Mucosa of stomach (tissue), 1 donor: ENCODE results near the gene SH3PXD2A.
"Not testable (repeated sequence)": the region's sequence is repeated elsewhere in the genome, so short reads cannot be mapped to it uniquely, and the experiment has no call there.

Source experiments
- H3K27me3 ChIP-seq: one replicate; pipeline ENCODE4 v1.7.0; 2013; ENCODE audit warnings: mild to moderate bottlenecking, low read length; ENCODE audit not compliant: control insufficient read depth, insufficient read depth
- H3K36me3 ChIP-seq: one replicate; pipeline ENCODE4 v1.7.0; 2013; ENCODE audit warnings: low read length; ENCODE audit not compliant: control insufficient read depth, insufficient read depth
- H3K4me1 ChIP-seq: one replicate; pipeline ENCODE4 v1.7.0; 2013; ENCODE audit warnings: mild to moderate bottlenecking, low read length; ENCODE audit not compliant: control insufficient read depth, insufficient read depth
- H3K4me3 ChIP-seq: one replicate; pipeline ENCODE4 v1.7.0; 2013; ENCODE audit warnings: low read length
- H3K9ac ChIP-seq: one replicate; pipeline ENCODE4 v1.7.0; 2013; ENCODE audit warnings: mild to moderate bottlenecking, low read length, moderate library complexity
- H3K9me3 ChIP-seq: one replicate; pipeline ENCODE4 v1.7.0; 2013; ENCODE audit warnings: mild to moderate bottlenecking, low read length, moderate library complexity; ENCODE audit not compliant: control insufficient read depth
- donor health status: Pancreatic carcinoma.

The SH3PXD2A gene

DNA sequence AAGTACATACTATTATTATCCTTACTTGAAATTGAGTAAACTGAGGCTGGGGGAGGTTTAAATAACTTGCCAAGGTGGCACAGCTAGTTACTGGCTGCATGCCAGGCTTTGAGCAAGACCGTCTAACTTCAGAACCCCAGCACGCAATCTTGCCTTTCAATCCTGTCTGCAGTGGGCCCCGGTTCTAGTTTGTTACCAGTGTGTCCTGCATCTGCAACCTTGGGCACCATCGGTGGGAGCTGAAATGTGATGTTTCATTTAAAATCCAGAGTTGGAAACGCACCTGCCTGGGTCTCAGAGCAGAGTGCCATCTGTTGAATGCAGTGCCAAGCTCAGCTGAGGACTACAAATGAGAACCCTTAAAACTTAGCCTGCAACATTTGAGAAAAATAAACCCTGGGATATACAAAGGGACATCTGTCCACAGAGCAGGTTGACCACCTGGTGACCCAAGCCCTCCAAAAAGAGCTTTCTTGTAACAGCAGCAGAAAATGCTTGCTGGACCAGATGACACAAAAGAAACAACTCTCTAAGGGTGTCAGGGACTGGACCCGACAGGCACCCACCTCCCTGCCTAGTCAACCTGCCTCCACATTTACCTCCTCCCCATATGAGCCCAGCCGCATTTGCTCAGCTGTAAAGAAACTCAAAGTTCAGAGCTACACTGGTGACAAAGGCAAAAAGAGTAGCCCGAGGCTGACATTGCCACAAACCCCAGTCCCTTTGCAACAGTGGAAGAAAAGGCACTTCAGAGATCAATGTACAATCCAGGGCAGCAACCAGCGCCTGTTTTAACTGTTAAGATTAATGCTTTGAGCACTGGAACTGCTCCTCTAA is 1.7 kb downstream of the SH3PXD2A start:
- Histone ChIP-seq H3K36me3 (no peaks in the 10 kb centered on the region), H3K4me3 (peak overlapping the region; percentile 15), H3K4me1 (peaks cover 70% of the 10 kb centered on the region), H3K27me3 (no peaks in the 10 kb centered on the region), H3K9ac (peak overlapping the region; percentile 80), H3K9me3 (no peaks in the 10 kb centered on the region)

DNA sequence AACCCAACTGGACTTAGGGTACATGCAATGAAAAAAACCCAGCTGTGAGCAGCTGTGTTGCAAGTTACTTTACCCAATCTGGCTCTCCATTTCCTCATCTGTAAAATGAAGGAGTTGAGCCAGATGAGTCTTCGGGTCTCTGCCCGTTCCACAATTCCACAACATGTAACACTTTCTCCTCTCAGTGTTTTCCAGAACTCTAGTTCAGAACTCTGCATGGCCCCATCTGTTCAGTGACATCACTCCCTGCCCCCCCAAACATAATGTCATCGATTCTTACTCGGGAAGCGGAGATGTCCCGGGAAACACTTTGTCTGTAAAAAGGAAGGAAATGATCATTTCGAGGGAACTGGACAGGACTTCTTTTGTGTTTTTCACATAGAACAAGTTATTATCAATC is 2.5 kb downstream of the SH3PXD2A start:
- Histone ChIP-seq H3K4me3 (no peak overlapping the region), H3K9ac (no peak overlapping the region), H3K9me3 (no peaks in the 10 kb centered on the region), H3K27me3 (no peaks in the 10 kb centered on the region), H3K36me3 (no peaks in the 10 kb centered on the region), H3K4me1 (peaks cover 66% of the 10 kb centered on the region)

DNA sequence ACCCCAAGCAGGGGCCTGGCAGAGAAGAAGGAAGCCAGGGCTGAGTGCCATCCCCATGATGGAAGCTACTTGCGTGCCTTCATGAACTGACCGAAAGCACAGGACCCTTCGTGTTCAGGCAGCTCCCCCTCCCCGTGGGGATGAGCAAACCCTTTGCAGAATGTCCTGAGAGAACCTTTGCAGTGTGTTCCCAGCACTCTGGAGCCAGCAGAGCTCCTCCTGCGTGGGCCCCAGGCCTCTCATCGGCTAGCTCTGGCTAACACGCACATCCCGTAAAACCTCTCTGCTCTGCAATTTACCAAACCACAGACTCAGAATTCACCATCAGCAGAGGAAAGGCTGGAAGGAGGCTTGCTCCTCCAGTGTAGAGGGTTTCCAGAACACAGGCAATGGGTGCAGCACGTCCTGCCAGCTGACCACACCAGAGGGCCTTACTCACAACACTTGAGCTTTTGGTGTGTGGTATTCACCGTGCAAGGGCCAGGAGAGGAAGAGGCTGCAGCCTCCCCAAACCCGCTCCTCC is 3.1 kb downstream of the SH3PXD2A start:
- peaks cover 66% of the 10 kb centered on the region for H3K4me1 ChIP-seq
- H3K4me3 ChIP-seq, result no peak overlapping the region
- H3K9me3 ChIP-seq, result no peaks in the 10 kb centered on the region
- no peak overlapping the region for H3K9ac ChIP-seq
- H3K36me3 ChIP-seq, result no peaks in the 10 kb centered on the region
- no peaks in the 10 kb centered on the region for H3K27me3 ChIP-seq

DNA sequence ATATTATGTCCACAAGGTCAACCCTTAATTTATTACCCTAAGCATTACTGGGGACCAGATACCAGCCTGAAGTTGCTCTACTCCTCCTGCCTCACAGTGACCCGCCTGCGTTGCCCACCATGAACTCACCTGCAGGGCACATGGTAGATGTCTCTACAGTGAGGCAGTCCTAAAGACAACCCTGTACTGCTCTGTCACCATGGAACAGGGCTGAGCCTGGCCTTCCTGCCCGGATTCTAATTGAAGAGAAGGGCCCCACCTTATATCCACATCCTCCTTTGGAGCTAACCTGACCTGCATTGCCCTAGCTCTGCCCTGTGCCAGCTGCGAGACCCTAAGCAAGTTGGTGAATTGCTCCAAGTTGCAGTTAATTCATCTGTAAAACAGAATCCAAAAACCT is 4.1 kb downstream of the SH3PXD2A start:
- H3K9ac ChIP-seq, result no peak overlapping the region
- H3K36me3 ChIP-seq, result no peaks in the 10 kb centered on the region
- H3K4me1 ChIP-seq, result peaks cover 72% of the 10 kb centered on the region
- H3K27me3 ChIP-seq, result no peaks in the 10 kb centered on the region
- no peaks in the 10 kb centered on the region for H3K9me3 ChIP-seq
- H3K4me3 ChIP-seq, result no peak overlapping the region

DNA sequence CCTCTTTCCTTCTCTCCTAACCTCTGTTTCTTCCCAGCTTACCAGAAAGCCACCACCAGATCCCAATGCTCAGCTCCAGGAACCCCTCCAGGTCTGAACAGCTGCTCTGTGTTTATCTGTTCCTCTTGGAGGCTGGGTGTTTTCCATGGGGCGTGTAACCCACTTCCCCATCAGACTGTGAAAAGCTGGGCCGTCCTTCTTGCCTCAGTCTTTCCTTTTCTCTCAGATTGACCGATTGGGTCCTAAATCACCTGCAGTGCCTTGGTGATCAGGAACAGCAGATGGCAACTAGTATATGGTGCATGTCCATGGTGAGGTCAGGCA is 4.8 kb downstream of the SH3PXD2A start:
- Histone ChIP-seq H3K9ac (peak overlapping the region; percentile 26), H3K4me1 (peaks cover 73% of the 10 kb centered on the region), H3K9me3 (no peaks in the 10 kb centered on the region), H3K27me3 (no peaks in the 10 kb centered on the region), H3K4me3 (no peak overlapping the region), H3K36me3 (no peaks in the 10 kb centered on the region)

DNA sequence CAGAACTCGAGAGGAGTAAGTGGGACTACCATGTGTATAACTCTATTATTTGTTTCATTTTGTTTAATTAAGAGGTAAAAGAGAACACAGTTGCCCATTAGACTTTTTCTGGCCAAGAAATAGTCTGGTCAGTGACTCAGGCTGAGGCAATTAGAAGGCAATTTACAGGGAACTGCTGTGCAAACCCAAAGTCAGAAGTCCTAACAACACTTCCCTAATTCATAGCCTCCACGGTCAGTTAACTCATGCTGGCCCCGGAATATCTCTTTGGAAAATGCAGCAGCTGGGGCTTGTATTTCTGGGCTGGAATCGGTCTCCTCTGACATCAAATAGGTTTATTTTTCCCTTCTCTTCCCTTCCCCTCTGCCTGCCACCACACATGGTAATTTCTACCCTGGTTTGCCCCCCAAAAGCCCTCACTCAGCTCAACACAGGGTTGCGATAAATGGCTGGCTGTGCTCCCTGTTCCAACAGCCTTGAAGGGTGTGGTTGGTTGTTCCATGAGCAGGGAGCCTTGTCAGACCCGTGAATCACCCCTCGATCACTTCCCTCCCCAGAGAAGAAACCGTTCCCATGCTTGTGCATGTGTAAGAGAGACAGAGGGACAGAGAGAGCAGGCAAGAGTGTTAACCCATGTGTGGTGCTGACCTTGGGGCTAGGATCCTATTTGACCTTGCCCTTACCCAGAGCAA is 5.3 kb downstream of the SH3PXD2A start:
- peak overlapping the region; percentile 26 for H3K9ac ChIP-seq
- H3K9me3 ChIP-seq, result no peaks in the 10 kb centered on the region
- no peak overlapping the region for H3K4me3 ChIP-seq
- H3K4me1 ChIP-seq, result peaks cover 75% of the 10 kb centered on the region
- no peaks in the 10 kb centered on the region for H3K27me3 ChIP-seq
- H3K36me3 ChIP-seq, result no peaks in the 10 kb centered on the region

DNA sequence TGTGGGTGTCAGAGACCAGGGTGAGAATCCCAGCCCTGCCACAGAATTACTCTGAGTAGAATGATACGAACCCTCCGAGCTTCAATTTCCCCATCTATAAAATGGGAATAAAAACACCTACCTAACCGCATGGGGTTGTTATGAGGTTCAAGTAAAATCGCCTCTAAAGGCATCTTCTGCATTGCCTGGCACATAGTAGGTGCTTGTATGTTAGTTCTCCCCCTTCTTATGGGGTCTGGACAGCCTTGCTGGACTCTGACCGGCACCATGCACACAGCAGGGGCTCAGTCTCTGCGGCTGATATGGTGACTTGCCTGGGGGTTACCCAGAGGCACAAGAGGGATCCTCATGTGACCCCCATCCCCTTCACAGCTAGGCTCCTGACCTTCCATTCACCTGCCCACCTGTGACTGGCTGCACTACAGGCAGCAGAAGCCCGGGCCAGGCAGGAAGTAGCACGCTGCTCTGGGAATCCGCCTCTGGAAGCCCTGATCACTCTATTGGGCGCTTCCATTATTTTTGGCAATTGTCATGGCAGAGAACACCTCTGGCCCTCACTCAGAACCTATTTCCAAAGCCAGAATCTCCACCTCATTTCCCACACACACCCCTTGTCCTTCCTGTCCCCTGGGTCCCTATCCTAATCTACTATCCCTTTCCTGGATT is 6.0 kb downstream of the SH3PXD2A start:
- Histone ChIP-seq H3K4me3 (no peak overlapping the region), H3K9ac (peak overlapping the region; percentile 2), H3K27me3 (no peaks in the 10 kb centered on the region), H3K9me3 (no peaks in the 10 kb centered on the region), H3K4me1 (peaks cover 76% of the 10 kb centered on the region), H3K36me3 (no peaks in the 10 kb centered on the region)

DNA sequence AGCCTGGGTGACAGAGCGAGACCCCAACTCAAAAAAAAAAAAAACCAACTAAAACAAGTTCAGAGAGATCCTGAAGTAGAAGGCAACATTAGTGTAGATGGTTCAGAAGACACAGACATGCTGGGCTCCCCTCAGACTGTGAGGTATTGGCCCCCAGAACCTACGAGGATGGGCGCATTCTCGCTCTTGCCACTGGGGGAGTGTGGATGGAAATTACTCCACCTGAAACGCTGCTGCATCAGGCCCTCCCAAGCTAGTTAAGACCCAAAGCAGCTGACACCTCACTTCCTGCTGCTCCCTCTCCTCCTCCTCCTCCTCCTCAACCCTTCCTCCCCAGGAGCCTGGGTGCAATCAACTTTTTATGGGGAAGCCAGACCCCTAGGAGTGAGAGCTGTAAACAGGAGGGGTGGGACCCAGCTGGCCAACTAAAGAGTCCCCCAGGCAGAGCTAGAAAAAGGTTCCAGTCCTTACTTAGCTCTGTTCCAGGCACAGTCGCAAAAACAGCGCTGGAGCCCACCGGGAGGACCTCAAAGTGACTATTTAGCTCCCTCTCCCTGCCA is 7.4 kb downstream of the SH3PXD2A start:
- peaks cover 76% of the 10 kb centered on the region for H3K4me1 ChIP-seq
- no peaks in the 10 kb centered on the region for H3K9me3 ChIP-seq
- no peaks in the 10 kb centered on the region for H3K27me3 ChIP-seq
- no peaks in the 10 kb centered on the region for H3K36me3 ChIP-seq
- no peak overlapping the region for H3K4me3 ChIP-seq
- no peak overlapping the region for H3K9ac ChIP-seq

DNA sequence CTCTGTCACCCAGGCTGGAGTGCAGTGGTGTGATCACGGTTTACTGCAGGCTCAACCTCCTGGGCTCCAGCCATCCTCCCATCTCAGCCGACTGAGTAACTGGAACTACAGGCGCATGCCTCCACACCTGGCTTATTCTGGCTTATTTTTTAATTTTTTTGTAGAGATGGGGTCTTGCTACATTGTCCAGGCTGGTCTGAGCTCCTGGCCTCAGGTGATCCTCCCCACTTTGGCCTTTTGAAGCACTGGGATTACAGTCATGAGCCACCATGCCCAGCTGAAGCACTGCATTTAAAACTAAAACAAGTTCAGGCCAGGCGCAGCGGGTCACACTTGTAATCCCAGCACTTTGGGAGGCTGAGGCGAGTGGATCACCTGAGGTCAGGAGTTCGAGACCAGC is 8.0 kb downstream of the SH3PXD2A start:
- H3K36me3 ChIP-seq, result no peaks in the 10 kb centered on the region
- H3K4me1 ChIP-seq, result peaks cover 72% of the 10 kb centered on the region
- no peak overlapping the region for H3K4me3 ChIP-seq
- H3K9me3 ChIP-seq, result no peaks in the 10 kb centered on the region
- H3K9ac ChIP-seq, result no peak overlapping the region
- no peaks in the 10 kb centered on the region for H3K27me3 ChIP-seq

DNA sequence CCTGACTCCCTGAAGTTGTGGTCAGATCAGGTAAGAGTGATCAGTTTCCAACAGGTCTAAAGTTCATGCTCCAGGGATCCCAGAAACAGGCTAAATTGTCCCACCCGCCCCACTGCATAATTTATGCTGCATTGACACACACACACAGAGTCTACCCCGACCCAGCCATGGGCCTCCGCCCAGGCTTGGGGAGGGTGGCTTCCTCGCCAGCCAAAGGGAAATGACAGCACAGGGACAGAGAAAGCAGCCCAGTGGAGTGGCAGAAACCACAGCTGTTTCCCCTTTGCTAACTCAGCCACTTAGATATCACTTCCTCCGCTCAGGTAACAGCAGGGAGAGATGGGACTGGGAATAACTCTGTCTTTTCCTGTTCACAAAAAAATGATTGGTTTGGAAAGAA is 9.4 kb downstream of the SH3PXD2A start:
- no peaks in the 10 kb centered on the region for H3K36me3 ChIP-seq
- H3K9ac ChIP-seq, result peak overlapping the region; percentile 10
- no peaks in the 10 kb centered on the region for H3K9me3 ChIP-seq
- no peak overlapping the region for H3K4me3 ChIP-seq
- H3K27me3 ChIP-seq, result no peaks in the 10 kb centered on the region
- H3K4me1 ChIP-seq, result peaks cover 64% of the 10 kb centered on the region

DNA sequence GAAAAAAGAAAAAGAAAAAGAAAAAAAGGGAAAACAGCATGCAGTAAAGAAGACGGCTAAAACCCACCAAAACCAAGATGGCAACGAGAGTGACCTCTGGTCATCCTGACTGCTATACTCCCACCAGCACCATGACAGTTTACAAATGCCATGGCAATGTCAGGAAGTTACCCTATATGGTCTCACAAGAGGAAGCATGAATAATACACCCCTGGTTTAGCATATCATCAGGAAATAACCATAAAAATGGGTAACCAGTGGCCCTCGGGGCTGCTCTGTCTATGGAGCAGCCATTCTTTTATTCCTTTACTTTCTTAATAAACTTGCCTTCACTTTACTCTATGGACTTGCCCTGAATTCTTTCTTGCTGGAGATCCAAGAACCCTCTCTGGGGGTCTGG is 10.0 kb downstream of the SH3PXD2A start:
- H3K9ac ChIP-seq, H3K9me3 ChIP-seq, H3K4me3 ChIP-seq, H3K27me3 ChIP-seq, H3K36me3 ChIP-seq: not testable (repeated sequence)
- H3K4me1 ChIP-seq, result peaks cover 64% of the 10 kb centered on the region
